Umbilical cord (tissue), 2 donors: ENCODE results near the gene APCS. TPM values are rescaled to one million over a fixed set of nuclear protein-coding genes. Genes with fewer than 3 reads are reported as not detected.

Experiments
- DNase-seq: peaks from one replicate; pipeline ENCODE4 v3.0.0-alpha.2; 2015; ENCODE audit warnings: low spot score
- total RNA-seq: library from RNA; depleted of rRNA; stranded (reverse); fragments of >200 nt; gene quantifications from one replicate; pipeline ENCODE4 v1.2.3, GENCODE V29; 2014; ENCODE audit warnings: low replicate concordance; ENCODE audit not compliant: insufficient read depth

Gene APCS
- total RNA-seq = 3.9 TPM

- no peak for DNase-seq
Observed at GRCh38 chr1:159587461-159587951, at the start of gene APCS. TSS of gene APCS (plus strand) at chr1:159587826. CDS start at chr1:159587922, 96 bp downstream.

- no peak for DNase-seq
Observed at GRCh38 chr1:159548126-159548525, 39.5 kb upstream of the APCS start.

GRCh38 chr1:159554261-159554660, 33.4 kb upstream of the APCS start:
- no peak for DNase-seq

GRCh38 chr1:159554696-159555095, 32.9 kb upstream of the APCS start:
- no peak for DNase-seq

GRCh38 chr1:159556931-159557369, 30.7 kb upstream of the APCS start:
- DNase-seq = no peak

GRCh38 chr1:159560599-159560998, 27.0 kb upstream of the APCS start:
- no peak for DNase-seq

GRCh38 chr1:159561497-159561896, 26.1 kb upstream of the APCS start:
- no peak for DNase-seq

GRCh38 chr1:159562680-159563079, 24.9 kb upstream of the APCS start:
- DNase-seq = no peak

- DNase-seq = no peak
Observed at GRCh38 chr1:159577446-159577845, 10.2 kb upstream of the APCS start.

GRCh38 chr1:159580340-159580739, 7.3 kb upstream of the APCS start:
- DNase-seq = no peak

GRCh38 chr1:159581422-159581821, 6.2 kb upstream of the APCS start:
- DNase-seq = no peak

GRCh38 chr1:159584536-159584935, 3.1 kb upstream of the APCS start:
- no peak for DNase-seq

GRCh38 chr1:159591981-159592380, 4.4 kb downstream of the APCS start:
- no peak for DNase-seq

- DNase-seq = peak; percentile 70
Observed at GRCh38 chr1:159594625-159595405, 7.2 kb downstream of the APCS start.

GRCh38 chr1:159598196-159598595, 10.6 kb downstream of the APCS start:
- no peak for DNase-seq

- DNase-seq = no peak
Observed at GRCh38 chr1:159600894-159601293, 13.3 kb downstream of the APCS start.

- no peak for DNase-seq
Observed at GRCh38 chr1:159602501-159602999, 14.9 kb downstream of the APCS start.

GRCh38 chr1:159612211-159612885, 24.7 kb downstream of the APCS start:
- DNase-seq = no peak

GRCh38 chr1:159632922-159633321, 45.3 kb downstream of the APCS start:
- DNase-seq = no peak
